ENCODE measurements around the gene DNAH8. TPM values are rescaled to one million over a fixed set of nuclear protein-coding genes. Genes with fewer than 3 reads are reported as not detected.

Gene DNAH8
- total and polyA plus RNA-seq, 4 experiments from 2014 or later: 0.04 to 0.17 (median 0.09) TPM; not detected in 1

DNA sequence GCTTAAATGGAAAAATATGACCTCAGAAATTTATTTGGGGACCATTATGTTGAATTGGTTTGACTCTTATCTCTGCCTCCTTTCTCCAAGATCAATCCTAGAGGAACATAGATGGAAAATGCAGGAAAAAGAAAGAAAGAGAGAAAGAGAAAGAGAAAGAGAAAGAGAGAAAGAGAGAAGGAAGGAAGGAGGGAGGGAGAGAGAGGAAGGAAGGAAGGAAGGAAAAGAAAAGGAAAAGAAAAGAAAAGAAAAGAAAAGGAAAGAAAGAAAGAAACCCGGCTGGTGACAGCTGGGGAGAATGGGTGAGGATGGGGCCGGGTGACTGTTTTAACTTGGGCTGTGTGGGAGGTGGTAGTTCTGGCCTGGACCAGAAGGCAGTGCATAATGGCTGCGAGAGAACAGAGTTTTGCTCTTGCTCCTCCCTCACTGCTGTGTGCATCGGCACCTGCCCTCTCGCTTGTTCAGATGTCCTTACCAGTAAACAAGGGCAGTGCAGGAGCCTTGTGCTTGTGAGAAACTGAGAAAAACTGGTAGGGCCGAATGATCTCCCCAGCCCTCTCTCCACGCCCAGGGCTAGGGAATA lies 36.8 kb upstream of the DNAH8 start:
- Mint-ChIP-seq H3K27ac (peak overlapping the region in 4 of 7 donors; percentile 21 to 52 (median 32)), H3K36me3 (peaks cover 56 to 60% of the 10 kb centered on the region in 2 donors)
- POLR2A ChIA-PET (ENCODE audit: partially characterized antibody): no interaction called here

DNA sequence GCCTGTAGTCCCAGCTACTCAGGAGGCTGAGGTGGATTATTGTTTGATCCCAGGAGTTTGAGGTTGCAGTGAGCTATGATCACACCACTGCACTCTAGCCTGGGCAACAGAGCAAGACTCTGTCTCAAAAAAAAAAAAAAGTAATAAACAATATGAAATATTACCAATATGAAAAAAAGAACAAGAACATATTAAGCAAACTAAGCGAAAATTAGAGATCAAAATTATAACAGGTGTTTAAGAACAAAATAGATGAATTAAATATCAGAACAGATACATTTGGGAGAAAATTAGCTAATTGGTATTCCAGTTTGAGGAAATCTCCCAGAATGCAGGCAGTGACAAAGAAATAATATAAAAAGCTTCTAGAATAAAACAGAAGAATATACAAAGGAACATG lies 35.4 kb upstream of the DNAH8 start:
- Histone ChIP-seq H3K9me3 (ENCODE audit: control insufficient read depth in 1 of 2, low read length in 2 of 2) (no peaks in the 10 kb centered on the region), H3K27me3 (ENCODE audit: insufficient read depth, low read length) (no peaks in the 10 kb centered on the region), H3K4me1 (ENCODE audit: insufficient read depth, low read length) (no peaks in the 10 kb centered on the region), H3K36me3 (ENCODE audit: insufficient read depth, low read length) (peaks cover 5% of the 10 kb centered on the region), H3K27ac (ENCODE audit: low read depth, low read length) (no peak overlapping the region), H3K4me3 (ENCODE audit: low read length in 2 of 2) (no peak overlapping the region)
- intact Hi-C loops (cut with micrococcal nuclease): loop anchor here (10.0 kb wide), 1 partner anchor 985 kb away; the partner anchor contains the start of gene MDGA1
- DNase-seq: no peak
- ChIA-PET CTCF (ENCODE audit: partially characterized antibody) (interaction anchor here (0.7 to 0.8 kb wide), 2 partner anchors 8 to 167 kb away, joined by 3 read pairs; no protein-coding TSS in a partner anchor), POLR2A (ENCODE audit: partially characterized antibody) (no interaction called here)
- H3K4me1 Mint-ChIP-seq: peaks cover 0 to 3% (median 0%) of the 10 kb centered on the region in 4 donors
- H3K4me3 Mint-ChIP-seq: no peak overlapping the region
- peaks cover 49 to 59% of the 10 kb centered on the region in 2 donors for H3K36me3 Mint-ChIP-seq
- peaks cover 0 to 3% (median 0%) of the 10 kb centered on the region in 8 donors for H3K9me3 Mint-ChIP-seq
- H3K27me3 Mint-ChIP-seq: no peaks in the 10 kb centered on the region
- no peak overlapping the region for H3K27ac Mint-ChIP-seq

More for the DNA sequence above, 36.8 kb upstream of the DNAH8 start:
- Mint-ChIP-seq H3K4me3 (no peak overlapping the region), H3K9me3 (peaks cover 0 to 3% (median 0%) of the 10 kb centered on the region in 8 donors), H3K4me1 (peaks cover 9 to 11% (median 10%) of the 10 kb centered on the region in 4 donors), H3K27me3 (no peaks in the 10 kb centered on the region)
- Histone ChIP-seq H3K36me3 (ENCODE audit: insufficient read depth, low read length) (peaks cover 4% of the 10 kb centered on the region), H3K4me3 (ENCODE audit: low read length in 2 of 2) (no peak overlapping the region), H3K27ac (ENCODE audit: low read depth, low read length) (no peak overlapping the region), H3K27me3 (ENCODE audit: insufficient read depth, low read length) (no peaks in the 10 kb centered on the region), H3K9me3 (ENCODE audit: control insufficient read depth in 1 of 2, low read length in 2 of 2) (no peaks in the 10 kb centered on the region), H3K4me1 (ENCODE audit: insufficient read depth, low read length) (peaks cover 9% of the 10 kb centered on the region)
- intact Hi-C loops (cut with micrococcal nuclease): loop anchor here (10.0 kb wide), 1 partner anchor 983 kb away; the partner anchor contains the start of gene MDGA1
- DNase-seq: no peak
- CTCF ChIA-PET (ENCODE audit: partially characterized antibody): no interaction called here

DNA sequence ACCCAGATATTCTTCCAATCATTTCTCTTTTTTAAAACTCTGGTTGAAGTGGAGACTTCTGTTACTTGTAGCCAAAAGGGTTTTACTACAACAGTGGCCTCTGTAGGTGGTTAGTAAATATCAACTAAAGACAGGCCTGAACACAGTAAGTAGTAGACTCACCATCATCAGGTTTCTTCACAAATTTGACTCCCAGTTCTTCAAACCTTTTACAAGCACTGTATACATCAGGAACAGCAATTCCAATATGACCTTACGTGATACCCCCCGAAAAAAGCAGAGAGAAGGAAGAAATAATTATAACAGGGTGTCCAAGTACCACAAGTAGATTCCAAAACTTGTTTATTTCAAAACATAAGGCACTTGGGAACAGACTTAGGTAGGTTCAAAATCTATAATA lies 33.3 kb upstream of the DNAH8 start:
- H3K27ac Mint-ChIP-seq: no peak overlapping the region
- peaks cover 29 to 43% of the 10 kb centered on the region in 2 donors for H3K36me3 Mint-ChIP-seq
- Histone ChIP-seq H3K36me3 (ENCODE audit: insufficient read depth, low read length) (peaks cover 5% of the 10 kb centered on the region), H3K27me3 (ENCODE audit: insufficient read depth, low read length) (no peaks in the 10 kb centered on the region), H3K27ac (ENCODE audit: low read depth, low read length) (no peak overlapping the region), H3K9me3 (ENCODE audit: control insufficient read depth in 1 of 2, low read length in 2 of 2) (no peaks in the 10 kb centered on the region), H3K4me3 (ENCODE audit: low read length in 2 of 2) (no peak overlapping the region), H3K4me1 (ENCODE audit: insufficient read depth, low read length) (no peaks in the 10 kb centered on the region)
- peaks cover 0 to 6% (median 4%) of the 10 kb centered on the region in 4 donors for H3K4me1 Mint-ChIP-seq
- ChIA-PET POLR2A (ENCODE audit: partially characterized antibody) (no interaction called here), CTCF (ENCODE audit: partially characterized antibody) (no interaction called here)
- H3K27me3 Mint-ChIP-seq: no peaks in the 10 kb centered on the region
- no peak for DNase-seq
- H3K9me3 Mint-ChIP-seq: no peaks in the 10 kb centered on the region
- H3K4me3 Mint-ChIP-seq: no peak overlapping the region
- intact Hi-C loops (cut with micrococcal nuclease): no loop called here

DNA sequence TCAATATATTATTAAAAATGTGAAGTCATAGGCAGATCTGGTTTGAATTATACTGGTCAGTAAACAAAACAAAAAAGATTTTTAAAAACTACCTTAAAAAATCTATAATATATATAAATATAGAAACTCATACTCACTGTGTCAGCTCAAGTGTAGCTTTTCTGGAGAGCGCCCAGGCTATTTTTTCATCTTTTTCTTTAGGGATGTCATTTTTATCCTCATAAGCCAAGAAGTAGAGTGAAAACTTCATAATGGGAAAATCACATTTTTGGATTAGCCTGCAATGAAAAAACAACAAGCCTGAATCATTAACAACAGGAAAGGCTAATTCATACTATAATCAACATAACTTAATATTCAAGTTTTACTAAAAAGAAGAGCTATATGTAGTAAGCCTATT lies 30.9 kb upstream of the DNAH8 start:
- Histone ChIP-seq H3K4me3 (ENCODE audit: low read length in 2 of 2) (no peak overlapping the region), H3K4me1 (ENCODE audit: insufficient read depth, low read length) (no peaks in the 10 kb centered on the region), H3K27ac (ENCODE audit: low read depth, low read length) (no peak overlapping the region), H3K36me3 (ENCODE audit: insufficient read depth, low read length) (peaks cover 5% of the 10 kb centered on the region), H3K27me3 (ENCODE audit: insufficient read depth, low read length) (no peaks in the 10 kb centered on the region), H3K9me3 (ENCODE audit: control insufficient read depth in 1 of 2, low read length in 2 of 2) (no peaks in the 10 kb centered on the region)
- Mint-ChIP-seq H3K9me3 (no peaks in the 10 kb centered on the region), H3K27me3 (no peaks in the 10 kb centered on the region), H3K4me3 (no peak overlapping the region), H3K36me3 (peaks cover 17 to 33% of the 10 kb centered on the region in 2 donors), H3K4me1 (peaks cover 12 to 16% (median 16%) of the 10 kb centered on the region in 4 donors), H3K27ac (no peak overlapping the region)
- CTCF ChIA-PET (ENCODE audit: partially characterized antibody): interaction anchor here (0.8 kb wide), 1 partner anchor 987 kb away, joined by 3 read pairs; the partner anchor contains the start of gene MDGA1
- no peak for DNase-seq
- POLR2A ChIA-PET (ENCODE audit: partially characterized antibody): no interaction called here
- intact Hi-C loops (cut with micrococcal nuclease): no loop called here

DNA sequence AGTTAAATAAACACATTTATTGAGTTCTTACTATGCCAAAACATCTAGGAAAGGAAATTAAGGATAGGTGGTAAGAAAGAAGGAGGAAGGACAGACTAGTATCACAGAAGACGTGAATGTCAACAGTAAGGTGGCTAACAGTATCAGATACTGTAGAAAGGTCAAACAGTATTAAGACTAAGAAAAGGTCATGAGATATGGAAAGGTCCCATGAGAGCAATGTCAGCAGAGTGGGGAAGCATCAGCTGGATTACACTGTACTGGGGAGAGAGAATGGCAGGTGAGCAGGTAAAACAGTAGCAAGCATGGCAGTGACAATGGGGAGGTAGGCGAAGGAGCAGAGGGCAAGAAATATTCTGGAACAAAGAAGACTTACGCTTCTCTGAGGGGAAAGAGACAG lies 30.2 kb upstream of the DNAH8 start:
- Histone ChIP-seq H3K36me3 (ENCODE audit: insufficient read depth, low read length) (peaks cover 5% of the 10 kb centered on the region), H3K4me3 (ENCODE audit: low read length in 2 of 2) (no peak overlapping the region), H3K9me3 (ENCODE audit: control insufficient read depth in 1 of 2, low read length in 2 of 2) (no peaks in the 10 kb centered on the region), H3K4me1 (ENCODE audit: insufficient read depth, low read length) (no peaks in the 10 kb centered on the region), H3K27me3 (ENCODE audit: insufficient read depth, low read length) (no peaks in the 10 kb centered on the region), H3K27ac (ENCODE audit: low read depth, low read length) (no peak overlapping the region)
- intact Hi-C loops (cut with micrococcal nuclease): no loop called here
- peaks cover 14 to 33% of the 10 kb centered on the region in 2 donors for H3K36me3 Mint-ChIP-seq
- H3K9me3 Mint-ChIP-seq: no peaks in the 10 kb centered on the region
- CTCF ChIA-PET (ENCODE audit: partially characterized antibody): no interaction called here
- H3K27ac Mint-ChIP-seq: peak overlapping the region in 1 of 7 donors; percentile 0
- H3K27me3 Mint-ChIP-seq: no peaks in the 10 kb centered on the region
- POLR2A ChIA-PET (ENCODE audit: partially characterized antibody): interaction anchor here (1.4 kb wide), 1 partner anchor 17 kb away, joined by 5 read pairs; the partner anchor contains the start of gene GLO1
- H3K4me3 Mint-ChIP-seq: no peak overlapping the region
- H3K4me1 Mint-ChIP-seq: peaks cover 14 to 20% (median 19%) of the 10 kb centered on the region in 4 donors
- no peak for DNase-seq

DNA sequence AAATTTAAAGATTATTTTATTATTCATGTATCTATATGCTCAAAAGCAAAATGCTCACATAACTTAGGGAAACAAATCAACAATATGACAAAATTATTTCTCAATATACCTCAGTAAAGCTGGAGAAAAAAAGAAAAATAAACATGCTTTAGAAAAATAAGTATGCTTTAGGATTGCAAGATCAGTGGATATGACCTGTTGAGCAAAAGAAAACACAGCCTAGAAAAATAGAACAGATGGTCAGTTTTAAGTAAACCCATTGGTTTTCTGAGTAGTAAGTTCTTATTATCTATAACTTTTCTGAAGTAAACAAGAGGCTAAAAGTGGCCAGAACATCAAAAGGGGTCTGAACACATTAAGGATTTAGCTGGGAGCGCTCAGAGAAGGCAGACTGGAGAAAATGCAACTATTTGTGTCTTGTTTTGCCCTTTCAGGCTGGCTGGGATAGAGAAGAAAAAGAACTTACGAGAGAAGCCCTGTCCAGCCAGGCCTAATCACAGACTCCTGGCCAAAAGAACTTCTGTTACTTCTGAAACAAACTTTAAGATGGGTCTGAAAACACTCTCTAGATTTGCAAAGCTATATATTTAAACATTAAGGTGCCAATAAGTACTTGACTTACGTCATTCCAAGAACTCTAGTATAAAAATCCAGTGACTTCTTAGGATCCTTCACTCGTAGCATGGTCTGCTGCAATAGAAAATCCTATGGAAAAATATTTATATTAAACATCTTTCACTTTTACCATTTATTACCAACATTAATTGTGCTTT lies 28.7 kb upstream of the DNAH8 start:
- H3K27me3 Mint-ChIP-seq: no peaks in the 10 kb centered on the region
- Histone ChIP-seq H3K36me3 (ENCODE audit: insufficient read depth, low read length) (peaks cover 5% of the 10 kb centered on the region), H3K4me3 (ENCODE audit: low read length in 2 of 2) (no peak overlapping the region), H3K9me3 (ENCODE audit: control insufficient read depth in 1 of 2, low read length in 2 of 2) (no peaks in the 10 kb centered on the region), H3K4me1 (ENCODE audit: insufficient read depth, low read length) (no peaks in the 10 kb centered on the region), H3K27me3 (ENCODE audit: insufficient read depth, low read length) (no peaks in the 10 kb centered on the region), H3K27ac (ENCODE audit: low read depth, low read length) (no peak overlapping the region)
- H3K4me3 Mint-ChIP-seq: no peak overlapping the region
- H3K36me3 Mint-ChIP-seq: peaks cover 14 to 28% of the 10 kb centered on the region in 2 donors
- peak overlapping the region in 3 of 7 donors; percentile 11 to 47 (median 25) for H3K27ac Mint-ChIP-seq
- H3K9me3 Mint-ChIP-seq: no peaks in the 10 kb centered on the region
- peaks cover 14 to 20% (median 19%) of the 10 kb centered on the region in 4 donors for H3K4me1 Mint-ChIP-seq
- CTCF ChIA-PET (ENCODE audit: partially characterized antibody): no interaction called here
- no peak for DNase-seq
- intact Hi-C loops (cut with micrococcal nuclease): no loop called here
- POLR2A ChIA-PET (ENCODE audit: partially characterized antibody): interaction anchor here (1.4 kb wide), 1 partner anchor 16 kb away, joined by 5 read pairs; the partner anchor contains the start of gene GLO1

DNA sequence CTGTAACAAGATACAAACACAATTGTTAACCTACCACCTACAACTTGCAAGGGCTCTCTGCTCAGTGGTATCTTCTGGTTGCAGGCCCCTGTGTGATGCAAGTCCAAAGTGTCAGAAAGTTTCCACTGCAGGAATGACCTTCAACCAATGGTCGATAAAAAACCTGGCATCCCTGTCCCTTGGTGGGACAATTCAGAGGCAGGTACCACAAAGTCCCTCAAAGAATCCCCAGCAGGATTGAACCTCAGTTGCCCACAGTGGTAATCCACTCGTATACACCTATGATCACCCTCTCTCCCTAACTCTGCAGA lies 28.1 kb upstream of the DNAH8 start:
- Histone ChIP-seq H3K4me3 (ENCODE audit: low read length in 2 of 2) (no peak overlapping the region), H3K27me3 (ENCODE audit: insufficient read depth, low read length) (no peaks in the 10 kb centered on the region), H3K9me3 (ENCODE audit: control insufficient read depth in 1 of 2, low read length in 2 of 2) (no peaks in the 10 kb centered on the region), H3K4me1 (ENCODE audit: insufficient read depth, low read length) (no peaks in the 10 kb centered on the region), H3K36me3 (ENCODE audit: insufficient read depth, low read length) (peaks cover 5% of the 10 kb centered on the region), H3K27ac (ENCODE audit: low read depth, low read length) (no peak overlapping the region)
- CTCF ChIA-PET (ENCODE audit: partially characterized antibody): no interaction called here
- POLR2A ChIA-PET (ENCODE audit: partially characterized antibody): no interaction called here
- no peaks in the 10 kb centered on the region for H3K9me3 Mint-ChIP-seq
- no peak for DNase-seq
- H3K36me3 Mint-ChIP-seq: peaks cover 9 to 22% of the 10 kb centered on the region in 2 donors
- H3K4me1 Mint-ChIP-seq: peaks cover 14 to 20% (median 20%) of the 10 kb centered on the region in 4 donors
- H3K4me3 Mint-ChIP-seq: no peak overlapping the region
- intact Hi-C loops (cut with micrococcal nuclease): no loop called here
- H3K27me3 Mint-ChIP-seq: no peaks in the 10 kb centered on the region
- H3K27ac Mint-ChIP-seq: peak overlapping the region in 2 of 7 donors; percentile 71 to 83

Measured in CD4-positive, alpha-beta memory T cell (primary cell).